Measurements from ENCODE around the gene MASP1.

Gene MASP1

DNA sequence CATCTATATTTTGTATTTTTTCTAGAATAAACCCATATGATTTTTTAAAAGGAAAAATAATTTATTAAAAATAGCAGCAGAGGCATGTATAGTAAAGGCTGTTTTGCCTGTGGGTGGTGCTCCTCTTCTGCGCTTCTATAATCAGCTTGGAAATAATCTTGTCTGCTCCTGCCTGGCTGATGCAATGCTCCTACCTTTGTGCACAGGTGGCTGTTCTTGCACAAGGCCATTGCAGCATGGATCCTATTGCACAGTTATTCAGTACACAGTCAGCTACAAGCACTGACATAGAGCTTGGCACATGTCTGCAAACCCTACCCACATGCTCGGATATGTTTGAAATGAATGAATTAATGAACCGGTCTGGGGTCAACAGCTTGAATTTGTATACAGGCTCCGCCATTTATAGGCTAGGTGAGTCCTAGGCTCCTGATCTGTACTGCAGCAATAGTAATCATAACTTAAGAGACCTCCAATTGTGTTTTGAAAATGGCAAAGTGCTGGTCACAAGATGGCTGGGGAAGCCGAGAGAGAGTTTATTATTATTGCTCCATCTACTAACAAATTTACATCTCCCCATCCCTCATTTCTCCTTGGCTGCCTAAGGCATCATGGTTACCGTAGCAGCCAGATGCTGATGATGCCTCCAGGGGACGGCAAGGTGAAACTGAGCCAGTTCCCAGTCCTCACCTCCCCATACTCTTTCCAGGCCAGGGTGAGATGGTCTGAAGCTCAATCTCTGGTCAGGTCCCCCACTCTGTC is 94.8 kb downstream of the MASP1 start:
- in situ Hi-C loops (cut with HindIII; ENCODE audit: low sequenced_read_pairs): no loop called here

DNA sequence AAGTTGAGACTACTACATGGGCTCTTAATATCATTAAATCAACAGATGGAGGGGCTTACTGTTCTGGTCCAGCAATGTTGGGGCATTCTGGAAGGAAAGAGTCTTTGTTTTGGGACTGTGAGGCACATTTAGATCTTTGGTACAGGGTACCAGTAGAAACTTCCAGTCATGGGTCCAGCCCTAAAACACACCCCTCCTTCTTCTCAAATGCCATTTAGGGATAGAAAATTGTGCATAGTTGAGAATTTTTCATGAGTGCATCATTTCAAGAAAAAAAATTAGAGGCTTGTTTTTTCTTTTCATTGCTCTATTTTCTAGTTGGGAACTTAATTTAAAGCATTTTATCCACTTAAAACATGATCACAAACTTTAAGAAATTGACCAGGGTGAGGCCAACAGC is 98.4 kb downstream of the MASP1 start:
- in situ Hi-C loops (cut with HindIII; ENCODE audit: low sequenced_read_pairs): no loop called here

DNA sequence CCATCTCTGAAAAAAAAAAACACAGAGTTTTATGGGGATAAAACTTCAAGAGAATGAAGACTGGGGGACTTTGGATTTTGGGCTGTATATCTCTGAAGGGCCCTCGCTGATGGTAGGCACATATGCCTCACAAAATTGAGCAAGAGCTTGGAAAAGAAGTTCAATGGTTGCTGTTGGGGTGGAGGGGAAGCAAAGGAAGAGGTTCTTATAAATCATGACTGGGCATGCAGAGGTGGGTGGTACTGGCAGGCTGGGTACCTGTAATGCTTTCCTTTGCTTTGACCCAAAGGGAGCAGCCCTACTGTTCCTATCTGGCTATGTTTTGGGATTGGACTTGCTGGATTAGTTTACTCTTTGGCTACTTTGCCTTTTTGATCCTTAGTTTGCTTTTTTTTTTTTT is 100.3 kb downstream of the MASP1 start:
- in situ Hi-C loops (cut with HindIII; ENCODE audit: low sequenced_read_pairs): no loop called here

DNA sequence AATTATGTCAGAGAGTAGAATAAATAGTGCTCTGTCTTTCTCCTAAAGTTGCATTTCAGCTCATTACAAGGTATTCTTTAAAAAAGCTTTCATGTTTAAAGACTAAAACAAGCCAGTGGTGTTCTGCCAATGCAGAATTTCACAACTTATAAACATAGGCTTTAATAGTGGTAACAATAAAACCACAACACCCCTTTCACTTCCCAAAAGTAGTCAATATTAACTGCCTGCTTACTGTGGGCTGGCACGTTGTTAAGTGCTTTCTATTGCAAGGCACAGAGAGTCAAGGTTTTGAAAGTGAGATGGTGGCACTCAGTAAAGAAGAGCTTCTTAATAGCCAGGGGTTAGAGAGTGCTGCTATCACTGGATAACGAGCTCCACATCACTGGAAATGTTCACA is 102.6 kb downstream of the MASP1 start:
- in situ Hi-C loops (cut with HindIII; ENCODE audit: low sequenced_read_pairs): no loop called here

DNA sequence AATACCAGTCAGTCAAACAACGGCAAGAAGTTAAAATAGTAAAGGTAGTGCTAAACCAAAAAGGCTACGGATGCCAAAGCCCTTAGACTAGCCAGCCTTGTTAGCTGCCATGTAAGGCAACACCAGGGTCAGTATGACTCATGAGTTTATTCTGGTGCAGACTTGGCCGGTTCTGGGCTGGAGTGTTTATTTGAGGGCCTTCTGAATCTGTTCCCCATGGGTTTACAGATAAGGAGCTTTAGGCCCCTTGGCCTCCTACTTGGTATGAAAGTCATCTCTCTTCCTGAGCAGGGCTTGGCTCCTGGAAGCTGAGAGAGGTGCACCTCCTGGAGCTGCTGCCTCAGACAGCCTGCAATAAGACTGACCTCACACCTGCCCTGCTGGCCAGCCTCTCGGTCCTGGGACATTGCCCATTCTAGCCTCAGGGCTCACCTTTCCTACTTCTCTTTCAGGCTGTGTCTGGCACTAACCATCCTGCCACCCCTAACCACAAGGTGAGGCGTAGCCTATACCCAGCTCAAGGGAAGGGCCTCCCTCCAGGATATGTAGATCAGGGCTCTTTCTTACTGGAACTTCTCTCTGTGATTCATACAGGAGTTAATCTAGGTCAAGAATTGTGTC is 104.6 kb downstream of the MASP1 start:
- in situ Hi-C loops (cut with HindIII; ENCODE audit: low sequenced_read_pairs): no loop called here

DNA sequence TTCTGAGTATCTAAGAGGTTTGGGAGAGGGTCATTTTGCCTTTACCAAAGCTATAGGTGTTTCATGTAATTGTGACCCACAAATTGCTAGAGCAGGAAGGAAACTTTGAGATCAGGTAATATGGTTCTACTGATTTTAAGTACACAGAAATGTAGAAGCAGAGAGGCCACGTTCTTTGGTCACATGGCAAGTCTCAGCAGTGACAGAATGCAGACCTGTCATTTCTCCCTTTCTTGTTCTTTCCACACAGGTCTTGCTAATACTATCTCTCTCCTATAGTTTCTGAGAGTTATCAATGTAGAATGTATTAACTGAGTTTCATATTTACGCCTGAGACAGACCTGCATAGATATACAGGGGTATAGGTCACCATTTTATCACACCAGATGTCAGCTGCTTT is 105.2 kb downstream of the MASP1 start:
- in situ Hi-C loops (cut with HindIII; ENCODE audit: low sequenced_read_pairs): no loop called here

DNA sequence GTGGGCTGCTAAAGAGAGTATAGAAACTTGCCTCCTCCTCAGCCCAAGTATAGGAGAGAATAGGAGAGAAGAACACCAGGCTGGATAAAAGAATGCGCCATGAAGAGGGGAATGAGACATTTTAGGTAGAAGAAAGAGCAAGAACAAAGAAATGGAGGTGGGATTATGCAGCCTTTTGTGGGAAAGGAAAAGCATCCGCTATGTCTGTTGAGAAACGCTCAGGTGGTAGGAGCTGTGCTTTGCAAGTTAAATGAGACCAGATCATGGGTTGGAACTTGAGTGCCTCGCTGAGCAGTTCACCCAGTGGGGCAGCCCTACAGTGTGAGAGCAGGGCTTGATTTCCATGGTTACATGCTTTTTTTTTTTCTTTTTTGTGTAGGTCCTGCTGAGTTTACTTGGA is 105.8 kb downstream of the MASP1 start:
- in situ Hi-C loops (cut with HindIII; ENCODE audit: low sequenced_read_pairs): no loop called here

Measured in DLD1 (cell line).